Measurements from ENCODE around the gene C1S.

The C1S gene

DNA sequence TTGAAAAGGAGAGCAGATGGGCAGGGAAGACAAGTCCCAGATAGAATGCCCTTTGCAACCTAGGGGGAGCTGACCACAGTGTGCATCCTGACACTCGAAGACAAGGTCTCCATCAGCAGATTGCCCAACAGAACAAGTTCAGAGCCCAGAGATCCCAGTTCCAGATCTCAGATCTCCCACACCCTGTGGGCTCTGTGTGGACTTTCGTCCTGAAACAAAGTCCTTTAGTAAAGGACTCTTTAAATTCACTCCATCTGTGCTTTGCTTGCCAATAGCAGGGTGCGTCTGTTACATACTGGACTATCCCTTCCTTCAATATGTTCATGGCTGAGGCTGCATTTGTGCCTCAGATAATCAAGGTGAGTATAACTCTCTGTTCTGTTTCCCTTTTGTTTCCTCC lies 57.2 kb downstream of the C1S start:
- Histone ChIP-seq H3K4me1 (ENCODE audit: control insufficient read depth in 1 of 2, insufficient read depth in 2 of 2, low read length in 2 of 2) (peaks cover 14% of the 10 kb centered on the region in 2 donors), H3K27ac (ENCODE audit: low read depth, low read length) (no peak overlapping the region), H3K27me3 (ENCODE audit: control insufficient read depth in 1 of 2, insufficient read depth in 2 of 2, low read length in 2 of 2) (no peaks in the 10 kb centered on the region), H3K9me3 (ENCODE audit: control insufficient read depth in 1 of 2, low read length in 2 of 2) (no peaks in the 10 kb centered on the region), H3K4me3 (ENCODE audit: low read depth in 1 of 2, low read length in 2 of 2) (no peak overlapping the region), H3K36me3 (ENCODE audit: control insufficient read depth in 1 of 2, insufficient read depth in 2 of 2, low read length in 2 of 2) (peaks cover 3 to 4% of the 10 kb centered on the region in 2 donors), H3K9ac (ENCODE audit: low read depth in 1 of 2, low read length in 2 of 2) (no peak overlapping the region)

DNA sequence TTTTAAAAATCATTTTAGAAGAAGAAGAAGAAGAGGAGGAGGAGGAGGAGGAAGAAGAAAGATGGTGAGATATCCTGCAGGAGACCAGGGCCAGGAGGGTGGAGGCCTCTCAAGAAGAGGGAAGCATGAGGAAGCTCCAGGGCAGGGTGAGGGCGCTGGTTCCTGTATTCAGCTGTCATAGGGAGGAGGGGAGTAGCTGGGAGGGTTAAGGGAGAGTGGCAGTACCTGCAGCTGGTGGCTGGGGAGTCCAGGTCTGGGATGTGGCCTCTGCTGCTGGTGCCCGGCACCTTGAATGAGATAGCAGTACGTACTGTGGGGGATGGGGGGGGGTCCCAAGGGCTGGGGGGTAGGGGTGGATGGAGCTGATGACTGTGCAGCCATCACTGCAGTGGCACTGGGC lies 58.4 kb downstream of the C1S start:
- no peak overlapping the region for H3K27ac ChIP-seq (ENCODE audit: low read depth, low read length)
- H3K27me3 ChIP-seq (ENCODE audit: control insufficient read depth in 1 of 2, insufficient read depth in 2 of 2, low read length in 2 of 2): no peaks in the 10 kb centered on the region
- H3K4me1 ChIP-seq (ENCODE audit: control insufficient read depth in 1 of 2, insufficient read depth in 2 of 2, low read length in 2 of 2): peaks cover 15 to 22% of the 10 kb centered on the region in 2 donors
- H3K36me3 ChIP-seq (ENCODE audit: control insufficient read depth in 1 of 2, insufficient read depth in 2 of 2, low read length in 2 of 2): peaks cover 3 to 4% of the 10 kb centered on the region in 2 donors
- H3K9ac ChIP-seq (ENCODE audit: low read depth in 1 of 2, low read length in 2 of 2): no peak overlapping the region
- H3K4me3 ChIP-seq (ENCODE audit: low read depth in 1 of 2, low read length in 2 of 2): no peak overlapping the region
- no peaks in the 10 kb centered on the region for H3K9me3 ChIP-seq (ENCODE audit: control insufficient read depth in 1 of 2, low read length in 2 of 2)

DNA sequence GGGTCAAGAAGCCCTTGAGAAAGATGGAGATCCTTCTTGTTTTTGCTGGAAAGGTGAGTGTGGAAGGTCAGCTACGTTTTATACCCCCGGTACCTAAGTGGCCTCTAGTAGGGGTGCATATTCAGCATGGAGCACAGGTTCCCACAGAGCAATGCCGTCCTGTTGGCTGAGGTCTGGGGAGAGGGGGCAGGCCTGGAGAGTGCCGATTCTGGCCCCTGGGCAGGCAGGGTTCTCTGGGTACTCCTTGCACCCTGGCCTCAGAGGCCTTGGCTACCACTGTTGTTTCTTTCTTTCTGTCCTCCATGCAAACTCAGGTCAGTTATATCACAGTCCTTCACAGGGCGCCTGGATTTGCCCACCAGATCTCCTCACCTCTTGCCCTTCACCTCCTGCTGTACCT lies 59.6 kb downstream of the C1S start:
- Histone ChIP-seq H3K9me3 (ENCODE audit: control insufficient read depth in 1 of 2, low read length in 2 of 2) (no peaks in the 10 kb centered on the region), H3K4me3 (ENCODE audit: low read depth in 1 of 2, low read length in 2 of 2) (no peak overlapping the region), H3K4me1 (ENCODE audit: control insufficient read depth in 1 of 2, insufficient read depth in 2 of 2, low read length in 2 of 2) (peaks cover 16 to 22% of the 10 kb centered on the region in 2 donors), H3K27ac (ENCODE audit: low read depth, low read length) (no peak overlapping the region), H3K27me3 (ENCODE audit: control insufficient read depth in 1 of 2, insufficient read depth in 2 of 2, low read length in 2 of 2) (no peaks in the 10 kb centered on the region), H3K9ac (ENCODE audit: low read depth in 1 of 2, low read length in 2 of 2) (no peak overlapping the region), H3K36me3 (ENCODE audit: control insufficient read depth in 1 of 2, insufficient read depth in 2 of 2, low read length in 2 of 2) (peaks cover 0 to 4% of the 10 kb centered on the region in 2 donors)
